Activated CD4-positive, alpha-beta T cell treated with anti-CD3 and anti-CD28 coated beads, Interleukin-2, Interleukin-4, amounts not matched to agents 100 ng/mL and 50 ng/mL, durations not matched to agents 16 hours and 8 hours (primary cell): ENCODE results near the gene TMEM114.

Experiments
- DNase-seq: peaks from one replicate; pipeline ENCODE4 v3.0.0-alpha.2; 2020; ENCODE audit warnings: low spot score

Gene TMEM114

GRCh38 chr16:8589900-8590688 is at the start of gene TMEM114:
Gene TMEM114, minus strand, starts transcription at chr16:8590511. Its CDS starts 673 bp downstream, at chr16:8589838.
- no peak for DNase-seq

GRCh38 chr16:8639694-8640093 is 49.4 kb upstream of the TMEM114 start:
- DNase-seq: no peak

- no peak for DNase-seq
These were observed 44.9 kb upstream of the TMEM114 start for GRCh38 chr16:8634991-8635736.

- DNase-seq: no peak
These were observed 42.4 kb upstream of the TMEM114 start for GRCh38 chr16:8632675-8633182.

GRCh38 chr16:8631818-8632465 is 41.6 kb upstream of the TMEM114 start:
- DNase-seq: no peak

GRCh38 chr16:8631373-8631772 is 41.1 kb upstream of the TMEM114 start:
- no peak for DNase-seq

GRCh38 chr16:8630255-8630953 is 40.1 kb upstream of the TMEM114 start:
- DNase-seq: no peak

- no peak for DNase-seq
These were observed 38.8 kb upstream of the TMEM114 start for GRCh38 chr16:8628981-8629725.

- no peak for DNase-seq
These were observed 37.1 kb upstream of the TMEM114 start for GRCh38 chr16:8627456-8627855.

GRCh38 chr16:8626946-8627345 is 36.6 kb upstream of the TMEM114 start:
- no peak for DNase-seq

- no peak for DNase-seq
These were observed 35.3 kb upstream of the TMEM114 start for GRCh38 chr16:8625491-8626087.

- no peak for DNase-seq
These were observed 33.3 kb upstream of the TMEM114 start for GRCh38 chr16:8623634-8624033.

- DNase-seq: no peak
These were observed 32.0 kb upstream of the TMEM114 start for GRCh38 chr16:8622315-8622656.

- peak; percentile 94 for DNase-seq
These were observed 31.4 kb upstream of the TMEM114 start, which contains the start of gene METTL22 for GRCh38 chr16:8621572-8622314. Gene METTL22, plus strand, starts transcription at chr16:8621698. Its CDS starts 3,968 bp downstream, at chr16:8625666.

GRCh38 chr16:8621222-8621571 is 30.9 kb upstream of the TMEM114 start:
- no peak for DNase-seq

GRCh38 chr16:8620535-8620934 is 30.2 kb upstream of the TMEM114 start:
- DNase-seq: no peak

GRCh38 chr16:8619671-8620370 is 29.5 kb upstream of the TMEM114 start:
- DNase-seq: no peak

- no peak for DNase-seq
These were observed 24.2 kb upstream of the TMEM114 start for GRCh38 chr16:8614435-8615029.
